IMR-90 (cell line): Measurements from ENCODE around the gene VSNL1. TPM values are rescaled to one million over a fixed set of nuclear protein-coding genes. Genes with fewer than 3 reads are reported as not detected.

Experiments used
- ATAC-seq: fragments of 200-7000 bp; cut with Tn5 transposase; 2 replicates; pipeline ENCODE4 v1.9.1; 2020; ENCODE audit warnings: low read depth, mild to moderate bottlenecking, moderate library complexity
- BruUV-seq: library from RNA; stranded (reverse); fragments of 400-500 nt; replicated peaks from 2 replicates; lab custom pipeline; 2021; lab: Mats Ljungman, UMichigan
- CTCF ChIA-PET: fragments of 300-600 bp; formaldehyde crosslinking; extraction: SDS; loops from one replicate; lab custom pipeline; 2021; ENCODE audit warnings: antibody characterized with exemption; lab: Yijun Ruan, JAX
- POLR2A ChIA-PET: fragments of 300-600 bp; sonication (Branson Sonifier 250); formaldehyde crosslinking; loops from one replicate; lab custom pipeline; 2022; ENCODE audit warnings: antibody characterized with exemption; ENCODE audit not compliant: unreplicated experiment; lab: Charles Lee
- DNase-seq: peaks from one replicate; pipeline ENCODE4 v3.0.0; 2013
- H2AFZ ChIP-seq: replicated peaks from 2 replicates; pipeline ENCODE3; 2013; ENCODE audit warnings: low read length, mild to moderate bottlenecking; ENCODE audit not compliant: poor library complexity
- H2AK5ac ChIP-seq: 2 replicates; pipeline ENCODE4 v1.6.1; 2013; ENCODE audit warnings: low read depth, low read length, inconsistent platforms
- H2AK9ac ChIP-seq: replicated peaks from 2 replicates; pipeline ENCODE3; 2013; ENCODE audit warnings: mild to moderate bottlenecking, low read depth, low read length, moderate library complexity; ENCODE audit not compliant: poor library complexity
- H2BK120ac ChIP-seq: 2 replicates; pipeline ENCODE4 v1.6.1; 2013; ENCODE audit warnings: low read depth, low read length, inconsistent platforms
- H2BK15ac ChIP-seq: 3 replicates; pipeline ENCODE4 v1.6.1; 2013; ENCODE audit warnings: low read depth, low read length, inconsistent platforms
- H2BK20ac ChIP-seq: 2 replicates; pipeline ENCODE4 v1.6.1; 2013; ENCODE audit warnings: low read depth, mild to moderate bottlenecking, inconsistent platforms, low read length, moderate library complexity
- H2BK5ac ChIP-seq: 2 replicates; pipeline ENCODE4 v1.6.1; 2013; ENCODE audit warnings: mild to moderate bottlenecking, low read depth, low read length, inconsistent platforms; ENCODE audit not compliant: poor library complexity, severe bottlenecking
- H3K14ac ChIP-seq: replicated peaks from 2 replicates; pipeline ENCODE4 v1.6.1; 2013; ENCODE audit warnings: low read depth, low read length, inconsistent platforms
- H3K18ac ChIP-seq: 2 replicates; pipeline ENCODE4 v1.6.1; 2013; ENCODE audit warnings: low read depth, low read length, control low read depth
- H3K23ac ChIP-seq: 2 replicates; pipeline ENCODE4 v1.6.1; 2013; ENCODE audit warnings: low read depth, low read length, inconsistent platforms
- H3K27ac ChIP-seq: 2 replicates; pipeline ENCODE4 v1.5.1; 2013; ENCODE audit warnings: mild to moderate bottlenecking, control low read depth, low read length; ENCODE audit not compliant: insufficient read depth
- H3K27me3 ChIP-seq: 2 replicates; pipeline ENCODE4 v1.6.1; 2013; ENCODE audit warnings: low read length; ENCODE audit not compliant: control insufficient read depth, insufficient read depth
- H3K36me3 ChIP-seq: 2 replicates; pipeline ENCODE4 v1.6.1; 2013; ENCODE audit warnings: low read length, mixed read lengths; ENCODE audit not compliant: control insufficient read depth, insufficient read depth
- H3K4ac ChIP-seq: 2 replicates; pipeline ENCODE4 v1.6.1; 2013; ENCODE audit warnings: low read depth, low read length, inconsistent platforms
- H3K4me1 ChIP-seq: 2 replicates; pipeline ENCODE4 v1.6.1; 2013; ENCODE audit warnings: low read length, mixed read lengths; ENCODE audit not compliant: control insufficient read depth, insufficient read depth
- H3K4me2 ChIP-seq: 2 replicates; pipeline ENCODE4 v1.6.1; 2013; ENCODE audit warnings: low read depth, mild to moderate bottlenecking, control low read depth, low read length, moderate library complexity
- H3K4me3 ChIP-seq: 2 replicates; pipeline ENCODE4 v1.5.1; 2013; ENCODE audit warnings: low read depth, mild to moderate bottlenecking, control low read depth, low read length, moderate library complexity; ENCODE audit not compliant: insufficient read depth
- H3K56ac ChIP-seq: 2 replicates; pipeline ENCODE4 v1.6.1; 2013; ENCODE audit warnings: low read length, inconsistent platforms; ENCODE audit not compliant: insufficient read depth; ENCODE audit errors: extremely low read depth
- H3K79me1 ChIP-seq, 2 experiments: 2 replicates each; pipeline ENCODE4 v1.6.1; 2013; ENCODE audit warnings: low read length in 2 of 2, inconsistent platforms in 1 of 2, low read depth in 1 of 2
- H3K9ac ChIP-seq: 2 replicates; pipeline ENCODE4 v1.6.1; 2013; ENCODE audit warnings: low read depth, low read length, control low read depth
- H3K9me1 ChIP-seq: 2 replicates; pipeline ENCODE4 v1.6.1; 2013; ENCODE audit warnings: low read length, inconsistent platforms; ENCODE audit not compliant: insufficient read depth
- H3K9me3 ChIP-seq: 2 replicates; pipeline ENCODE4 v1.6.1; 2013; ENCODE audit warnings: low read length; ENCODE audit not compliant: control insufficient read depth, insufficient read depth
- H4K20me1 ChIP-seq: 2 replicates; pipeline ENCODE4 v1.6.1; 2013; ENCODE audit warnings: low read length, inconsistent platforms; ENCODE audit not compliant: insufficient read depth
- H4K5ac ChIP-seq: 2 replicates; pipeline ENCODE4 v1.6.1; 2013; ENCODE audit warnings: mild to moderate bottlenecking, low read depth, low read length, control low read depth
- H4K8ac ChIP-seq, 2 experiments: 2 replicates each; pipeline ENCODE4 v1.6.1; 2013; ENCODE audit warnings: low read depth in 2 of 2, low read length in 2 of 2, control low read depth in 1 of 2, inconsistent platforms in 1 of 2
- H4K91ac ChIP-seq: 2 replicates; pipeline ENCODE4 v1.6.1; 2013; ENCODE audit warnings: low read depth, low read length, inconsistent platforms; ENCODE audit not compliant: insufficient read depth
- BHLHE40 ChIP-seq: fragments of 150-350 bp; IDR thresholded peaks from 2 replicates; pipeline ENCODE4 v1.6.1; 2016; ENCODE audit warnings: mild to moderate bottlenecking, low read depth, low read length
- CEBPB ChIP-seq: IDR thresholded peaks from 2 replicates; pipeline ENCODE4 v1.6.1; 2012; ENCODE audit warnings: low read depth, low read length, improper control_type of control experiment
- CHD1 ChIP-seq: IDR thresholded peaks from 2 replicates; pipeline ENCODE4 v1.6.1; 2012; ENCODE audit warnings: low read depth, low read length, improper control_type of control experiment
- CTCF ChIP-seq: conservative IDR thresholded peaks from 2 replicates; pipeline ENCODE4 v1.5.1; 2012; ENCODE audit warnings: mild to moderate bottlenecking, low read depth, low read length, improper control_type of control experiment
- ELK1 ChIP-seq: fragments of 150-350 bp; IDR thresholded peaks from 2 replicates; pipeline ENCODE4 v1.6.1; 2016; ENCODE audit warnings: low read depth, mild to moderate bottlenecking, low read length, moderate library complexity, borderline replicate concordance
- FOS ChIP-seq: fragments of 150-350 bp; IDR thresholded peaks from 2 replicates; pipeline ENCODE4 v1.6.1; 2016; ENCODE audit warnings: low read depth, low read length
- MAFK ChIP-seq: IDR thresholded peaks from 2 replicates; pipeline ENCODE4 v1.6.1; 2012; ENCODE audit warnings: low read depth, low read length, improper control_type of control experiment
- MAZ ChIP-seq: IDR thresholded peaks from 2 replicates; pipeline ENCODE4 v1.6.1; 2012; ENCODE audit warnings: low read depth, mild to moderate bottlenecking, low read length, improper control_type of control experiment, moderate library complexity, borderline replicate concordance
- MXI1 ChIP-seq: IDR thresholded peaks from 2 replicates; pipeline ENCODE4 v1.6.1; 2012; ENCODE audit warnings: low read depth, mild to moderate bottlenecking, low read length, moderate library complexity, borderline replicate concordance
- NFE2L2 ChIP-seq: fragments of 150-350 bp; IDR thresholded peaks from 2 replicates; pipeline ENCODE4 v1.6.1; 2016; ENCODE audit warnings: low read depth, mild to moderate bottlenecking, low read length
- POLR2A ChIP-seq: IDR thresholded peaks from 2 replicates; pipeline ENCODE4 v1.6.1; 2012; ENCODE audit warnings: mild to moderate bottlenecking, low read depth, low read length
- RAD21 ChIP-seq: IDR thresholded peaks from 2 replicates; pipeline ENCODE4 v1.6.1; 2012; ENCODE audit warnings: low read length, improper control_type of control experiment
- RCOR1 ChIP-seq: IDR thresholded peaks from 2 replicates; pipeline ENCODE4 v1.6.1; 2012; ENCODE audit warnings: mild to moderate bottlenecking, low read length, improper control_type of control experiment; ENCODE audit not compliant: insufficient replicate concordance
- RFX5 ChIP-seq: IDR thresholded peaks from 2 replicates; pipeline ENCODE4 v1.8.0; 2012; ENCODE audit warnings: low read depth, mild to moderate bottlenecking, low read length, moderate library complexity
- SMC3 ChIP-seq: fragments of 150-350 bp; IDR thresholded peaks from 2 replicates; pipeline ENCODE4 v1.6.1; 2016; ENCODE audit warnings: low read depth, mild to moderate bottlenecking, antibody characterized with exemption, low read length, moderate library complexity
- WGBS, 2 experiments: methylation state at CpG; one replicate each; pipeline versions ENCODE4 v1.1.5 to v1.1.7; 2013; ENCODE audit warnings: missing lambda C conversion rate in 2 of 2; ENCODE audit not compliant: insufficient read length in 1 of 2; ENCODE audit errors: extremely low coverage in 2 of 2; 5-methylcytosine and 5-hydroxymethylcytosine counted together
- dilution Hi-C: fragments of 300-500 bp; cut with HindIII; formaldehyde crosslinking; loops from one replicate; pipeline ENCODE4 v1.14.3; 2018; ENCODE audit warnings: low sequenced_read_pairs; ENCODE audit not compliant: unreplicated experiment
- in situ Hi-C: fragments of 300-500 bp; cut with MboI; formaldehyde crosslinking; loops from 3 replicates; pipeline ENCODE4 v1.14.3; 2019; ENCODE audit warnings: low sequenced_read_pairs, inconsistent platforms, mixed read lengths
- intact Hi-C: fragments of 100-400 bp; cut with micrococcal nuclease; formaldehyde crosslinking; loops from 2 replicates; pipeline ENCODE4 v1.10.0; 2022
- polyA plus RNA-seq, 3 experiments: library from polyadenylated mRNA; depleted of rRNA; stranded (reverse); fragments of >200 nt; gene quantifications; 2 replicates each; pipeline ENCODE4 v1.2.3, GENCODE V29; 2012; ENCODE audit warnings: low replicate concordance in 1 of 3
- total RNA-seq: library from RNA; depleted of rRNA; stranded (reverse); fragments of >200 nt; gene quantifications from 2 replicates; pipeline ENCODE4 v1.2.3, GENCODE V29; 2012
- TF ChIP-seq, protein P1 (sequence below): fragments of 150-350 bp; IDR thresholded peaks from 2 replicates; pipeline ENCODE4 v1.6.1; 2017; ENCODE audit warnings: mild to moderate bottlenecking, antibody characterized with exemption, low read length, low read depth

The VSNL1 gene
- total and polyA plus RNA-seq, 2 of the 4 experiments (the other 2 are of a cell fraction): 0.32 to 0.36 TPM

DNA sequence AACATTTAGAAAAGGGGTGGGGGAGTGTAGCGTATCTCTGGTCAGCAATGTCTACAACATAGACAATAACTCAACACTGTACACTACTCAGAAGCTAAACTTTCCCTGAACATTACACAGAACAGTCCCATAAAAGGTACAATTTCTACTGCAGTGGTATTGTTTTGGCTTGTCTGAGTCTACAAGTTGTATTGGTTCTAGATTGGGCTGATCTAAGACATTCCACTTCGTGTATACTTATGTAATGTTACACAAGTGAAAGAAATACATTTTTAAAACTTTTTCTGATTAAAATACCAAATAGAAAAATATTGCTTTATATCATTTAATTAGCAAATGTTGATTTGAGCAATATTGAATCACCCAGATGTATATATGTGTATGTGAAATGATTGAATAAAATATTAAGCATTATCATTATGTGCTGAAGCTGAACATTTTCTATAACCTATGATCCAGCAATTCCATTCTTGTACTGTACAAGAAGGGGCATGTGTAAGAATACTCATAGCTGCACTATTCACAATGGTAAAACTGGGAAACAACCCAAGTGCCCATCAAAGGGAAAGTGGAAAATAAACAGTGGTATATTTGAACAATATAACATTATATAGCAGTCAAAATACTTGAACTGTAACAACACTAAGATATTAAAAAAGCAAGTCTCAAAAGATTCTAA is 52.4 kb downstream of the VSNL1 start:
- Histone ChIP-seq H3K36me3 (no peaks in the 10 kb centered on the region), H2BK5ac (no peak overlapping the region), H3K4me3 (no peak overlapping the region), H4K8ac (no peak overlapping the region), H2BK15ac (no peak overlapping the region), H3K4ac (no peak overlapping the region), H3K9me1 (no peaks in the 10 kb centered on the region), H3K9ac (no peak overlapping the region), H3K23ac (no peak overlapping the region), H3K18ac (no peak overlapping the region), H2AK5ac (no peak overlapping the region), H3K79me1 (no peaks in the 10 kb centered on the region), H2AK9ac (no peak overlapping the region), H4K20me1 (no peaks in the 10 kb centered on the region), H2AFZ (no peak overlapping the region), H2BK120ac (no peak overlapping the region), H3K4me1 (peaks cover 5% of the 10 kb centered on the region; the same call in 1 of the 2 replicates), H3K4me2 (no peak overlapping the region), H4K5ac (no peak overlapping the region), H2BK20ac (no peak overlapping the region), H3K9me3 (no peaks in the 10 kb centered on the region), H3K56ac (no peak overlapping the region), H3K14ac (no peak overlapping the region), H3K27me3 (no peaks in the 10 kb centered on the region), H4K91ac (no peak overlapping the region), H3K27ac (no peak overlapping the region)
- no CpG with 5 or more reads among the region's 2 CpGs for WGBS, 2 experiments
- intact Hi-C loops (no loop called here), dilution Hi-C loops (no loop called here), in situ Hi-C loops (no loop called here)
- no TSS peak for BruUV-seq
- ChIA-PET CTCF (interaction anchor here (1.1 kb wide), 1 partner anchor 53 kb away, joined by 3 read pairs; no protein-coding TSS in a partner anchor), POLR2A (no interaction called here)
- DNase-seq: no peak
- no peak for ATAC-seq
- TF ChIP-seq SMC3 (no peak), RFX5 (no peak), RAD21 (no peak), MAFK (no peak), CEBPB (no peak), BHLHE40 (no peak), NFE2L2 (no peak), POLR2A (no peak), CHD1 (no peak), MXI1 (no peak), CTCF (no peak), MAZ (no peak), RCOR1 (no peak), ELK1 (no peak), FOS (no peak)
- TF ChIP-seq, protein P1, sequence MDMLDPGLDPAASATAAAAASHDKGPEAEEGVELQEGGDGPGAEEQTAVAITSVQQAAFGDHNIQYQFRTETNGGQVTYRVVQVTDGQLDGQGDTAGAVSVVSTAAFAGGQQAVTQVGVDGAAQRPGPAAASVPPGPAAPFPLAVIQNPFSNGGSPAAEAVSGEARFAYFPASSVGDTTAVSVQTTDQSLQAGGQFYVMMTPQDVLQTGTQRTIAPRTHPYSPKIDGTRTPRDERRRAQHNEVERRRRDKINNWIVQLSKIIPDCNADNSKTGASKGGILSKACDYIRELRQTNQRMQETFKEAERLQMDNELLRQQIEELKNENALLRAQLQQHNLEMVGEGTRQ: no peak
